Smooth muscle cell of the umbilical artery (primary cell): ENCODE results near the gene MAEA. TPM values are rescaled to one million over a fixed set of nuclear protein-coding genes. Genes with fewer than 3 reads are reported as not detected.

ENCODE experiments used
- total RNA-seq: library from RNA; depleted of rRNA; stranded (reverse); fragments of >200 nt; gene quantifications from 2 replicates; pipeline ENCODE4 v1.2.3, GENCODE V29; 2014

Gene MAEA
- total RNA-seq = 58.5 and 67.5 TPM in 2 replicates

GRCh38 chr4:1289207-1290164 is at the start of gene MAEA:
MAEA (plus strand) TSS chr4:1289891; CDS start chr4:1289914, 23 bp downstream.

GRCh38 chr4:1248245-1249147 is 41.2 kb upstream of the MAEA start, which contains the start of gene CTBP1:
CTBP1 (minus strand) TSS chr4:1249130; CDS start chr4:1241331, 7,799 bp downstream.

GRCh38 chr4:1346781-1347409 is 57.2 kb downstream of the MAEA start, which contains the start of gene UVSSA:
UVSSA (plus strand) TSS chr4:1347208; CDS start chr4:1348092, 884 bp downstream.

Other genes with a start within 250 kb of the MAEA start
- gene RNF212, start 176.3 kb upstream of the MAEA start, total RNA-seq = 0.92 and 1.8 TPM in 2 replicates
- gene SPON2, start 117.3 kb upstream of the MAEA start, total RNA-seq = 55.5 and 911 TPM in 2 replicates
- gene CTBP1, start 40.8 kb upstream of the MAEA start, total RNA-seq = 172 and 292 TPM in 2 replicates
- gene UVSSA, start 57.3 kb downstream of the MAEA start, total RNA-seq = 8.6 and 34.8 TPM in 2 replicates
- gene NKX1-1, start 116.6 kb downstream of the MAEA start, total RNA-seq = not detected in 2 replicates